HPDE6-E6E7 (cell line): Measurements from ENCODE around the gene KLHL4.
"Not testable (repeated sequence)": the region's sequence is repeated elsewhere in the genome, so short reads cannot be mapped to it uniquely, and the experiment has no call there.

Experiments
- DNase-seq: peaks from one replicate; pipeline ENCODE4 v3.0.0; 2011; ENCODE audit warnings: missing footprints; ENCODE audit errors: extremely low spot score

Gene KLHL4

GRCh38 chrX:87661761-87662160 is 144.2 kb downstream of the KLHL4 start:
- no peak for DNase-seq

- no peak for DNase-seq
Observed at GRCh38 chrX:87663421-87663820, 145.8 kb downstream of the KLHL4 start.

DNA sequence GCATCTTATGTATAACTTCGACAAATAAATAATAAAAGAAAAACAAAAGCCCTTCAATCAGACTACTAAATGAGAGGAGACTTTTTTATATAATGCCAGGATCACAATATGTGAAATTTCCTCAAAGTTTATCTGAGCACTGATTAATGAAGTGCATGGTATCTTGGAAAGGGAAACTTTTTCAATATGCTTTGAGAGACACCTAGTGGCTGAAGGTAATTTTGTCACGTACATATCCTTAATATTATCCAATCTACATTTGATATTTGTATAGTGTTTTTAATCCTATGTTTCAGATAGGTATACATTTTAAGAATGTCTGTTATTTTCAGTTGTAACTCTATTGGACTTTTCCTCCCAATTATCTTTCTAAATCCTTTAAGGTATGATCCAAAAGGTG is 146.8 kb downstream of the KLHL4 start:
- DNase-seq, result no peak

DNA sequence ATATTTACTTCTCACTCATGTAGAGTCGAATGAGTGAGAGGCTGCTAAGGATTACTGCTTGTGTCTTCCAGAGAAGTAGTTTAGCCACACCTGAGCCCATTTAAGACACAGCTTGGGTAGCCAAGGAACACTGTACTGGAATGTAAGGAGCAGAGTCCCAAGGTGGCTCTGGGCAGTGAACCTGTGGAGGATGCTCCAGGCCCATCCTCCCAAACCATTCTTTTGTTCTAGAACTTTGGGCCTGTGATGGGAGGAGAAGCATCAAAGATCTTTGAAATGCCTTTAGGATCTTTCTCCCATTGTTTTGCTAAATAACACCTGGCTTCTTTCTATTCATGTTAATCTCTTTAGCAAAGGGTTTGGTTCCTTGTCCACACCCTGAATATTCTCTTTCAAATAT is 162.2 kb downstream of the KLHL4 start:
- no peak for DNase-seq

GRCh38 chrX:87687703-87688102 is 170.1 kb downstream of the KLHL4 start:
- DNase-seq, result no peak

DNA sequence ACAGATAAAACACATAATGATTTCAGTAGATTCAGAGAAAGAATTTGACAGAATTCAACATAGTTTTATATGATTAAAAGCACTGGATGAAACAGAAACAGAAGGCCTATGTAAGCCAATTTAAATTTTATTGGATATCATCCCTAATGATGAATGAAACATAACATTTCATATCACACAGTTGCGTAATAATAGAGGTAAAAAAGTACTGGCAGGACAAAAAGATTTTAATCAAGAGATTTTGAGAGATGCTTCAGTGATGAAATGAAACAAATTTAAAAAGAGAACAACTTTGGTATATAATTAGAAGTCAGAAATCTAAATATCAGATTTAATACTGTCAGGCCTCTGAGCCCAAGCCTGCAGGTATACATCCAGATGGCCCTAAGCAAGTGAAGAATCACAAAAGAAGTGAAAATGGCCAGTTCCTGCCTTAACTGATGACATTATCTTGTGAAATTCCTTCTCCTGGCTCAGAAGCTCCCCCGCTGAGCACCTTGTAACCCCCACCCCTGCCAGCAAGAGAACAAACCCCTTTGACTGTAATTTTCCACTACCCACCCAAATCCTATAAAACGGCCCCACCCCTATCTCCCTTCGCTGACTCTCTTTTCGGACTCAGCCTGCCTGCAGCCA is 170.6 kb downstream of the KLHL4 start:
- not testable (repeated sequence) for DNase-seq

DNA sequence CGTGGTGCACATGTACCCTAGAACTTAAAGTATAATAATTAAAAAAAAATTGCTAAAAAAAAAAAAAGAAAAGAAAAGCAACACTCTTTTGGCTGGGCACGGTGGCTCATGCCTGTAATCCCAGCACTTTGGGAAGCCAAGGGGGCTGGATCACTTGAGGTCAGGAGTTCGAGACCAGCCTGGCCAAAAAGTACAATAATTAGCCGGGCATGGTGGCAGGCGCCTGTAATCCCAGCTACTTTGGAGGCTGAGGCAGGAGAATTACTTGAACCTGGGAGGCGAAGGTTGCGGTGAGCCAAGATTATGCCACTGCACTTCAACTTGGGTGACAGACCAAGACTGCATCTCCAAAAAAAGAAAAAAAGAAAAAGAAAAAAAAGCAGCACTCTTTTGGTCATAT is 171.6 kb downstream of the KLHL4 start:
- not testable (repeated sequence) for DNase-seq

GRCh38 chrX:87693204-87693603 is 175.6 kb downstream of the KLHL4 start:
- DNase-seq, result no peak

DNA sequence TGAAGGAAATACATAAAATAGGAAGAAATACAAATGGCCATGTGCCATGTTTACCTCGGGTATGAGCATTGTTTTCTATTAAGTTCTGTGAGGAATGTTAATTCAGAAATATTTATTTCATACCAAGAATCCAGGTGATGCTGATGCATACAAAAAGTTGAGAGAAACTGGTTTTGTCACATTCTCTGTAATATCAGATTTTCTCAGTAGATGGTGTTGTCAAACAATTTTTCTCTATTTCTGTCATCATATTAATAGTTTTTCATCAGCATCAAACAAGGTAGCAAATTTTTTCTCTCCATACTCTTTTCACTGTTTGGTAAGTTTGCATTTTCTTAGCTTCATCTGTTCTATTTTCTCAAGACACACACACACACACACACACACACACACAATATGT is 179.8 kb downstream of the KLHL4 start:
- no peak for DNase-seq

- no peak for DNase-seq
Observed at GRCh38 chrX:87702795-87703194, 185.2 kb downstream of the KLHL4 start.

DNA sequence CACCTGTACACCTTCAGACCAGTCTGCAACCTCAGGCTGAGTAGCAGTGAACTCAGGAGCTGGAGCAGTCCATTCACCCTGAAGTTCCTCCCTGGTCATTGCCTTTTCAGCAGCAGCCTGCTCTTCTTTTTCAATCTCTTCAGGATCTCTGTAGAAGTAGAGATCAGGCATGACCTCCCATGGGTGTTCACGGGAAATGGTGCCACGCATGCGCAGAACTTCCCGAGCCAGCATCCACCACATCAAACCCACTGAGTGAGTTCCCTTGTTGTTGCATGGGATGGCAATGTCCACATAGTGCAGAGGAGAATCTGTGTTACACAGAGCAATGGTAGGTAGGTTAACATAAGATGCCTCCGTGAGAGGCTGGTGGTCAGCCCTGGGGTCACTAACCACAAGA is 185.9 kb downstream of the KLHL4 start:
- DNase-seq, result not testable (repeated sequence)

- DNase-seq, result no peak
Observed at GRCh38 chrX:87706134-87706533, 188.5 kb downstream of the KLHL4 start.

GRCh38 chrX:87710580-87710979 is 193.0 kb downstream of the KLHL4 start:
- no peak for DNase-seq
